22Rv1 (cell line): ENCODE measurements around the gene S100A6.

Source experiments
- H3K27ac ChIP-seq: fragments of 450-650 bp; 2 replicates; pipeline ENCODE4 v1.5.1; 2017
- CTCF ChIP-seq: fragments of 450-650 bp; IDR thresholded peaks from 2 replicates; pipeline ENCODE4 v1.5.1; 2017; ENCODE audit warnings: mild to moderate bottlenecking
- ZFX ChIP-seq: fragments of 450-650 bp; IDR thresholded peaks from 2 replicates; pipeline ENCODE4 v1.6.1; 2017; ENCODE audit warnings: antibody characterized with exemption, borderline replicate concordance

Gene S100A6

DNA sequence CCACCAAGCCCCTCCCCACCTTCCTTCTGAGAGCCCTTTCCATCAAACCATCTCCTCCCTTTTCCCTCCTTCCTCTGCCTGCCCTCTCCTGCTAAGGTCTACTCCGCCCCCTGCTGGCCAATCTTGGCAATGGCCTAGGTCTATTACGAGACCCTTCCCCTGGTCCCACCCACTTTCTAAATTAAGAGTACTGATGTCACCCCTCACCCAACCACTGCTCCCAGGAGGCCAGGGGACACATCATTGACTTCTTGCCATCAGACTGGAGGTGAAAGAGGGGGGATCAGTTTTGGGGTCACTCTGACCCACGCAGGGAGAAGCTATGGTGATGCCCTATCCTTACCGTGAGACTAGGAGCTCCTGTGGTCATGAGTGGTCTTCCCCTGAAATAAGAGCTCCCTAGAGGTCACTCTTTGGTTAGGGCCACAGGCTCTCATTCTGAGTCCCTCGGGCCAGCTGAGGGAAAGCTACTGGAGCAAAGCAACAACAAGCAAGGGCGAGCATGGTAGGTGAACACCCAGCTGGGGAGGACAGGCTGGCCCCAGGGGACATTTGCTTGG is 40.7 kb downstream of the S100A6 start:
- H3K27ac ChIP-seq, result no peak overlapping the region
- no peak for TF ChIP-seq ZFX
- TF ChIP-seq CTCF, result peak; percentile 97

GRCh38 chr1:153493343-153493960 is 42.3 kb downstream of the S100A6 start:
- TF ChIP-seq ZFX (no peak), CTCF (no peak)
- no peak overlapping the region for H3K27ac ChIP-seq

GRCh38 chr1:153490272-153491051 is 45.3 kb downstream of the S100A6 start:
- TF ChIP-seq ZFX, result no peak
- TF ChIP-seq CTCF, result no peak
- no peak overlapping the region for H3K27ac ChIP-seq

- H3K27ac ChIP-seq, result no peak overlapping the region
- TF ChIP-seq ZFX, result no peak
- no peak for TF ChIP-seq CTCF
Observed at GRCh38 chr1:153488731-153489130, 47.1 kb downstream of the S100A6 start.

DNA sequence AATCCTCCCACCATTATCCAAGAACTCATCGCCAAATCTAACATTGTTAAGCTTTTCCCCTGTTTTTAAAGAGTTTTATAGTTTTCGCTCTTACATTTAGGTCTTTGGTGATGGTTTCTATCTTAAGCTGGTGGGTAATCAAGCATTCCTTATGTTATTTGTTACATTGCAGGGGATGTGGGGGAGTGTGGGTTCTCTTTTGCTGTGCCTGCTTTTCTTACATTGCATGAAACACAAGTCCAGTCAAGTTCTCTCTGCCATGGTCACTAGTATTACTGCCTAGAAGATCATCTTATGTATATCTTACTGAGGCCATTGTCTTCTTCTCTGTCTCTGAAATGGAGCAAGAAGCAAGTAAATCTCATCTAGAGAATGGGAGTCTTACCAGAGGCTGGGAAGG is 48.1 kb downstream of the S100A6 start:
- no peak for TF ChIP-seq ZFX
- no peak for TF ChIP-seq CTCF
- H3K27ac ChIP-seq, result no peak overlapping the region

DNA sequence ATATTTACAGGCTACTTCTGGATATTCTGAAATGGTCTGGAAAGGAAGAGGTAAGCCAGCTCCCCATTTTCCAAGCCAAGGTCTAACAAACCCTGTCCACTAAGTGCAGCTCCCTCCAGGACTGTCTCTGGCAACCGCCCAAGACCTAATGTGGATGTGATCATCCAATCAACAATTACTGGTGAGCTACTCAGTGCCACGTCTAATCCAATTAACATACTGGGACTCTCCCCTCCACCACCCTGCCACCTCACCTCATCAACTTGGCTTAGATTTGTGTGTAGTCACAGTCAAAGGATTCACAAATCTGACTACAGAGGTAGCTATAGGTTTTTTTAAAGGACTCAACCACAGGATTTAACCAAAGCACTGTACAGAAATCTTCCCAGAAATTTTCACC is 49.9 kb downstream of the S100A6 start:
- TF ChIP-seq ZFX (no peak), CTCF (no peak)
- H3K27ac ChIP-seq, result no peak overlapping the region
